CD4-positive, alpha-beta T cell treated with Interleukin-17A for 4 hours (primary cell): ENCODE results near the gene RND3.

ENCODE experiments used
- DNase-seq: peaks from one replicate; pipeline ENCODE4 v3.0.0-alpha.2; 2020; ENCODE audit warnings: mixed read lengths

Gene RND3

GRCh38 chr2:150487537-150488429, at the start of gene RND3:
RND3 (minus strand) TSS chr2:150487667; CDS start chr2:150487417, 250 bp downstream.
- DNase-seq = peak; percentile 26

DNA sequence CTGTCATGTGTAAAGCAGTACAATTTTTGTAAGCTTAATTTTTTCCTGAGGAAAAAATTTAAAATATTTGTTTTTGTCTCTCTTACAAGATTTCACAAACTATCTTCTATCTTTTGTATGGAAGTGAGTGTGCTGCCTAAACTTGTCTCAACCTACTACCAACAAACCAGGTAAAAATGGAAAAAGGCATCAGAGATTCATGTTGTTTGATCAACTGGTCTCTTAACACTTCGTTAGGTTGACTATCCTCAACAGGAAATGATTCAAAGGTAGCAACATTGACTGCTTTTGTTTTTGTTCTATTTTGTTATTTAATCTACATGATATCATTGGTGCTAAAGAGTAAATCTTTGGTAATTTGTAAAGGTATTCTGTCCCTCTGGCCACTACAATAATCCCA, 47.7 kb upstream of the RND3 start:
- DNase-seq = no peak

DNA sequence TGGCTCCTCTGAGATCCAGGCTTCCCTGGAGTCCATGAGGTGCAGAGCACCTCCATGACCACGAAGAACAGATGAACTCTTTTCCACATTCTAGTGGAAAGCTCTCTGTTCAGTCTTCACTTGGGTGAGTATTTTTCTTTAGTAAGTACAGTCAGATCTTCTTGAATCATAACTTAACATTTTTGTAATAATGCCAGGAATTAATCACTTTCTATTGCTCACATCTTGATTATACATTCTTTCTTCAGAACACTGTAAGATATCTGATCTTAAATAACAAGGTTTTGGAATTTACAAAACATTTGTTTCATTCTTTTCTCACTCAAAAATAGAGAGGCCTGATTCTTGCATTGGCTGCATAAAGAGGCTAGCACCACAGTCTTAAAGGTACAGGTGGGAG, 45.4 kb upstream of the RND3 start:
- no peak for DNase-seq

DNA sequence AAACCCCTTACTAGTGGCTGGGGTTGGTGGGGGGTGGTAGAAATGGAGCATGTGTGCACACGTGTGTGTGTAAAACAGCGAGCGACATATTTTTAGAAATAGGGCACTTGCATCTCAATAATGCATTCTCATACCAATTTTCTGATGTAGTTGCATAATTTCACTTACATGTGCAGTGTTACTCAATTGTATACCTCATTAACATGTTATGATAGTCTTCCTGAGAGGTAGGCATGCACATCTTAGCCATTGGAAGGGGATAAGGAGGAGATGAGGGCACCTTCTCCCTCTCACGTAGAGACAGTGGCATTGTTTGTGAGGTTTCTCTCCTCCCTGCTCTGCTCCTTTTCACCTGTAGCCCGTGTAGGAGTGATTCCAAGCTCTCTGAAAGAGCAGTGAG, 44.6 kb upstream of the RND3 start:
- DNase-seq = no peak

DNA sequence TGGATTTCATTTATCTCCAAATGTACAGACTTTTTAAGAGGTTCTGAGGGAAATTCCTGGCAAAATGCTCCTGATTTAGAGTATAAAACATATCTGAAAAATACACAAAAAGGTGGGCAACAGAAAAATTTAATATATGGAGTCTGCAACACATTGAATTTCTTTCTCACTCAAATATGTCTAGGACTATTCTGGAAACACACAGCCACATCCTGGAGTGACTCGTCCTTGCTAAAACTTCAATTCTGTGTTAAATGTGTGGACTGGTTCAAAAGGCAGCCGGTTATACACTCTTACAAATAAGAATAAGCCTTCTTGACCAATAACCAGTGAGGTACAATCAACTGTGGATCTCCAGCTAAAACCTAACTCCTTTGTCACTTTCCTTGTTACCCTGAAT, 44.1 kb upstream of the RND3 start:
- DNase-seq = no peak

DNA sequence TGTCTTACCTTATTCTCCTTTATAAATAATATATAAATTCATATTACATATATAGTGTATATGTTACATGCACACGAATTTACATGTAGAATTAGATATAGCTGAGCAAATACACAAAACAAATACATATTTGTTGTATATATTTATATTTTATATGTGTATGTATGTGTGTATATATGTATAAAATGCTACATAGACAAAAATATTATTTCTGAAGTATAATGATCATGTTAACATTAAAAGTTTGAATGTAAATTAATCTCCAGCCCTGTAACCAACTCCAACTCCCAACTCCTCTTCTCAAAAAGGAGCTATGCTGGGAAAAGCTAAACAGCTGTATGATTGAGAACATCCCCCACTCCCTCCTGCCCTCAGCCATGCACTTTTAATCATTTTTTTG, 42.7 kb upstream of the RND3 start:
- DNase-seq = no peak

DNA sequence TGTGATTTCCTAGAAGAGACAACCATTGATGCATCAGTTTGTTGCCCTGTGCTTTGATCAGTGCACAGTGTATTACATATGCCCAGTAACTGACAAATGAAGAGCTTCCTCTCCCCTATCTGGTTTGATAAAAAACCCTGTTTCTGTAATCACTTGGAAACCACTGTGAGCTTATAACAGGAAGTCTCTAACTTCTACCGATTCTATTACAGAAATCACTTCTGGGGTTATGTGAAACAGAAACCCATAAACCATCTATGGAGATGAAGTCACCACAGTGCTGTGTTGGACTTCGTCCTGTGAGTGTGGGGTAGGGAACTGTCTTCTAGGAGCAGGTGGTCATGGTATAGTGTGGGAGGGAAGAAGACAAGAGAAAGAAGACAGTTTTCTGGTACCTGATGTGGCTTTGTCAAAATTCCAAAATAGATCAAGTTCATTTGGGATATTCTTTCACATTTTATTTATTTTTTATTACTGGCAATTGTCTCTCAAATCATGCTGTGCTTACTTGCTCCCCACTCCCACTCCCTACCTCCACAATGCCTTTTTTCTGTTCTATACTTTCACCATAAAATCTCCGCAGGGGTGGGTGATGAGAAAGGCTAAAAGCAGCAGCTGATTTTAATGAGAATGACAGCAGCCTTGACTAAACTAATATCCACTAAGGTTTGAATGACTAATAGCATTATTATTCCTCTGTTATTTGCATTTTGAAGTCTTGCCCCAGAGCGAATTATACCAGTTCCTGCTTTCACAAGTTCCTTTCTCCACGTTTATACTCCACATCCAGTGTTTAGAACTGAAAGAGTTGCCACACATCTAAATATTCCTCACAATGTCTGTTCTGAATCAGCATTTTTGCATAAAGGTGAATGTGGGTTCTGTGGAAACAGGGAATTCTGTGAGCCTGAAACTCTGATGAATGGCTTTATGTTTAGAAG, 41.7 kb upstream of the RND3 start:
- DNase-seq = no peak

GRCh38 chr2:150526827-150527226, 39.4 kb upstream of the RND3 start:
- no peak for DNase-seq

DNA sequence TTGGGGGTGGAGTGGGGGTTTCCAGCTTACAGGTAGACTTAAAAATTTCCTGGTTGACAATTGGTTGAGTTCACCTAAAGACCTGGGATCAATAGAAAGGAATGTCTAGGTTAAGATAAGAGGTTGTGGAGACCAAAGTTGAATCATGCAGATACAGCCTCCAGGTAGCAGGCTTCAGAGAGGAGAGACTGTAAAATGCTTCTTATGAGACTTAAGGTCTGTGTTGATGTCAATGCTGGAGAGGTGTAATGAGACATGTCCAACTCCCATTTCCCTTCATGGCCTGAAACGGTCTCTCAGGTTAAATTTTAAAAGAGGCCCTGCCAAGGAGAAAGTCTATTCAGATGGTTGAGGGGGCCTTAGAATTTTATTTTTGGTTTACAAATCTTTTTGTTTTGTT, 38.5 kb upstream of the RND3 start:
- DNase-seq = no peak

- DNase-seq = no peak
Observed at GRCh38 chr2:150522269-150522668, 34.8 kb upstream of the RND3 start.

DNA sequence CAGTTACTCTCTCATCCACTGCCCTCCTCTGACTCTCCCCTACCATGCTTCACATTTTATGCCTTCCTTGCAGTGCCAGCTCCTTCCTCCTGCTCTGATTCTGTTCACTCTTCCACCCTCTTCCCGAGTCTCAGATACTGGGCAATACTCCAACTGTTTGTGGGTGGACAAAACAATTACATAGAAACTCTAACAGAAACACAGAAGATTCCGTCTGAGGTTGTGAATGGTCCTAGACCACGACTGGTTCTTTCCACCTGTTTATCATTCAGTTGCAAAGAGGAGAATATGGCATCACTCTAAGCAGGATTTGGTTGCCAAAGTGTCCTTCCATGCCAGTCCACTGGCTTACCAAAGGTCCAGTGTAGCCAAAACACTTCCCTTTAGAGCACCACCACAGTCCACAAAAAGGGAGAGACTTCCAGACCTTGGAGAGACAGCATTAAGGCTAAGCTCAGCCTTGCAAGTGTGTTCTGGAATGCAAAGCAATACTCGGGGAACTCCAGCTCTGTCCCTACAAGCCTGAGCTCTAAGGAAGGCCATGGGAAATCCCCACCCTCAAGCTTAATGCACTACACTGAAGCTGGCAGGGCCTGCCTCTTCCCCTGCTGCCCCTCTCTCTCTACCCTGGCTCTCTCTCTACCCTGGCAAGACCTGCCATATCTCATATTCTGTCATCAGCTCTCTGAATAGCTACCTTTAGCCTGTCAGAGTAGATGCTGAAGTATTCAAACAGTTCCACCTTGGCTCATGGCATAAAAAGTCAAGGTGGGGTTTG, 33.6 kb upstream of the RND3 start:
- DNase-seq = no peak

GRCh38 chr2:150520033-150520432, 32.6 kb upstream of the RND3 start:
- DNase-seq = no peak

DNA sequence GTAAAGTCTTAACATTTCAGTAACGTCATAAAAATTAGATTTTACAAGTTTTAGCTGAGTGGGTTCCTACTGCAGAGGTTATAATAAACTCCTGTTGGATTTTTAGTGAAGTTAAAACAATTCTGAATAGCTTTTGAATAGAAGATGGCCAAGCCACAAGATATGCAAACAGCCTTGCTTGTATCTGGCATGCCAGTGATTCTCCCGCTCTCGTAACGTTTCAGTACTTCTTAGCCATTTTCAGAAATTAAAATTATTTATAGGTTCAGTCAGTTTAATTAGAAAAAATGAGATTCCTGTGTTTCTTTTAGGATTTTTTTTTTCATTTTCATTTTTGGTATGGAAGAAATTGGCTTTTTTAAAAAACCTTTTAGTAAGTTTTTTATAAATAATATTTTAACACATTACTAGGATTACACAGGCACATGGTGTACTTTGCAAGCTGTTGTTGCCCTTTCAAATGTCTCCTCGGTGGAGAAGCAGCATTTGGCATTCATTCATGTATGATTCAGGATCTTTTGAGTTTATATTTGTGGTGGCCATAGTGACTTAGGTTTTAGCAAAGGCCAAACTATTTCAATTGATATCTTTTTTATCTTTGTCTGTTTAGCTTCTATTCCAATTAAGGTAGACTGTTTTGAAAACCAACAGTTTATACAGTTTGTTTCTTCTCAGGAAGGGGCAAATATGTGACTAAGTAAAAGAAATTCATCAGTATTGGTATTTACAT, 30.6 kb upstream of the RND3 start:
- DNase-seq = no peak

DNA sequence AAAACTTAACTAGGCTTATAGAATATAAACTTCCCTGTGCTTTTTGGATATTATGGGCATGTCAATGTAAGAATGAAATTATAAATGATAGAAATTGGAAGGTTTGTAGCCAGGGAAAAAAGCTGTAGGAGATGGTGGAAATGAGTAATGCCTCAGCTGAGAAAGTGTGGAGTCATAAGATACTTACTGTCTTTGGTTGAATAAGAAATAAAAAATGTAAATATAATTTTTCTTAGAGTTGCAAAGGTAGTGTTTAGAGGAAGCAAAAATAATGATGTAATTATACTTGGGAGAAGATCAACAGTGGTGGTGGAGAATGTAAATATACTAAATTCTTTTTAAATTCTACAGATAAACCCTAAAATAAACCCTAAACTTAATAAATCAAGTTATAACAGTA, 26.2 kb upstream of the RND3 start:
- DNase-seq = no peak

- DNase-seq = no peak
Observed at GRCh38 chr2:150508497-150509137, 21.1 kb upstream of the RND3 start.

GRCh38 chr2:150507071-150507470, 19.6 kb upstream of the RND3 start:
- DNase-seq = no peak

GRCh38 chr2:150505178-150505577, 17.7 kb upstream of the RND3 start:
- no peak for DNase-seq

DNA sequence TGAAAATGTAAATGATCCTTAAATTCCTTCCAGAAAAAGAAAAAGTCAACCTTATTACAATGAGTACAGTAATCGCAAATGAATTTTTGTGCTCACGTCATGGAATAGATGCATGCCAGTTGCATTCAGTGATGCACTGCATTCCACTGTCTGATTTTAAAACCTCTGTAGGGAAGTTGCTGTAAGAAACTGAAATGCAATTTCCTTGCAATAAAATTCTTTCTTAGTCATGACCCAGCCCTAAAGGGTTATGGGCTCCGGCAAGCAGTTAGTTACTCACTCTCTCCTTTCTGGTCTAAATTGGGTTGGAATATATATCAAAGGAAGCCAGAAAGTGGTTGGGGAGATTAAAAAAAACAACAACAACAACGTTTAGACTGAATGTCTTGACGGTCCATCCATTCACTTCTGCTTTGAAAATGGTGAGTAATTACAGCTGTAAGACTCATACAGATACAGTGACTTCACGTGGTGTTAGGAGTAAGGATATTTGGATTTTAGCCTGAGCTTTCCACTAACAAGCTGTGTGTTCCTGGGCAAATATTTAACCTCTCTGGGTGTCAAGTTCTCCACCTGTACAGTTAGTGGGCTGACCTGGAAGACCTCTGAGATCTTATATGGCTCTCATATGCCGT, 8.6 kb upstream of the RND3 start:
- no peak for DNase-seq

- DNase-seq = no peak
Observed at GRCh38 chr2:150495001-150495400, 7.5 kb upstream of the RND3 start.

GRCh38 chr2:150494234-150494945, 6.9 kb upstream of the RND3 start:
- DNase-seq = no peak

DNA sequence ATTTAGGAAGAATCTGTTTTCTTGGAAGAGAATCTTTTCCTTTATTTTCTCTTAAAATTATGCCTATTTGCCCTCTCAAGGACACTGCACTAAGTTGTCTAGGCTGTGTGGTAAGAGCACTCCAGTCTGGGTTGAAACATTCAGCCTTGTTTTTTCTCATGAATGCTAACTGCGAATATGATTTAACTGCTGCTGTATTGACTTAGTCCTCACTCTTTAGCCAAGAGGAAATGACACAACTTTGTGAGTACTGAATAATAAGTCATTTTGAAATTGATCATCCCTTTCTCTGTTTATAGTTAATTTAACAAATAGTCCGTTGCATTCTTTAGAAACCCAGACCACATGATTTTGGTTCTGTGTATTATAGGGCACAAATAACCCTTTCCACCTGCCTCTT, 4.5 kb upstream of the RND3 start:
- DNase-seq = no peak
